GM21528 (cell line): ENCODE results near the gene TOP3B.

Source experiments
- ATAC-seq: cut with Tn5 transposase; IDR thresholded peaks from one replicate; pipeline ENCODE4 v1.9.1; 2021; ENCODE audit warnings: mild to moderate bottlenecking, moderate library complexity; ENCODE audit not compliant: unreplicated experiment, low FRiP score

The TOP3B gene

DNA sequence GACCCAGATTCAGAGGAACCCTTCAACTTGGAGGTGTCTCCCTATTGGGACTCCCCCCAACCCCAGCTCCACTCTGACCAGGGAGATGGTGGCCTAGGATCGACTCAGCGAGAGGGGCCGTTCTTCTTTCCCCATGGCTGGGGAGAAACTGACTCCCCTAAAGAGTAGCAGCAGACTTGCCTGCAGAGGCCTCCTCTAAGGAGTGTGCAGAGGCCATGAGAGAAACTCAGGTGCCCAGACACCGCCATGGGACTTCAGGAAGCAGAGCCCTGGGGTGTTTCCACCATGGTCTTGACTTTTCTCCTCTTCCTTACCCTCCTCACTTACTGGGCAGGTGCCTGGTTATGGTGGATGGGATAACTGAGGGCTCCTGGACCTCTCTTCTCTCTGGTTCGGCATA is 2.6 kb upstream of the TOP3B start:
- no peak for ATAC-seq

GRCh38 chr22:21984793-21985192 is 2.2 kb upstream of the TOP3B start:
- ATAC-seq: no peak

DNA sequence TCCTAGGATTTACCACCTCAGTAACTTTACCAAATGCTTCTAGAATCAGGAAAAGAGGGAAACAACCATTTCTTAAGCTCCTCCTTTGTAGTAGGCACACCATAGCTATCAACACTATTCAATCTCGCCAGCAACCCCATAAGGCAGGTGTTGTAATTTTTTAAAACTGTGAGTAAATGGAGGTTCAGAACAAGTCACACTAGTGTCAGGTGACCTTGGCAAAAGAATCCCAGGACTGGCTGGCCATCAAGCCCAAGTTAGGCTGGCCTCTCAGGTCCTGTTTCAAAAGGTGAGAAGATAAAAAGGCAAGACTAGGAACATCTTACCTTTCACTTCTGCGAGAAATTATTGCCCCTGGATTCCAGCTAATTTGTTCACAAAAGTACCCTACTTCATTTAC is 713 bp downstream of the TOP3B start:
- no peak for ATAC-seq

DNA sequence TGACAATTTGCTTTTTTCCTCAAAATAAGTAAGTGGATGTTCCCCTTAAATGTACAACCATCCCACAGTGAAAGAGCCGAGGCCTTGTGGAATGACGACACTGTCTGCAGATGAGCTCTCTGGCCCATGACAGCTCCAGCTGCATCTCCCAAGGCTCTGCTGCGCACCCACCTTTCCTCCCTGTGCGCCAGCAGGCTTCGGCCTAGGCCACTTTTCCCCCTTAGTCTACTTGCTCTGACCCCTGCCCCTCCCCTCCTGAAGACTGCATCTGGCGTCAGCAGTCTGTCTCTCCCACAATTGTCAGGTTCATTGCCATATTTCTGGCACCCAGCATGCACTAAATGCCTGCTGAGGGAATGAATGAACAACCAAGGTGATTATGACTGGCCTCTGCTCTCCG is 2.0 kb downstream of the TOP3B start:
- ATAC-seq: no peak

- ATAC-seq: no peak
These were observed 3.8 kb downstream of the TOP3B start for GRCh38 chr22:21978564-21979386.

GRCh38 chr22:21977814-21978213 is 4.8 kb downstream of the TOP3B start:
- ATAC-seq: no peak

GRCh38 chr22:21975854-21976345 is 6.7 kb downstream of the TOP3B start:
- ATAC-seq: no peak

DNA sequence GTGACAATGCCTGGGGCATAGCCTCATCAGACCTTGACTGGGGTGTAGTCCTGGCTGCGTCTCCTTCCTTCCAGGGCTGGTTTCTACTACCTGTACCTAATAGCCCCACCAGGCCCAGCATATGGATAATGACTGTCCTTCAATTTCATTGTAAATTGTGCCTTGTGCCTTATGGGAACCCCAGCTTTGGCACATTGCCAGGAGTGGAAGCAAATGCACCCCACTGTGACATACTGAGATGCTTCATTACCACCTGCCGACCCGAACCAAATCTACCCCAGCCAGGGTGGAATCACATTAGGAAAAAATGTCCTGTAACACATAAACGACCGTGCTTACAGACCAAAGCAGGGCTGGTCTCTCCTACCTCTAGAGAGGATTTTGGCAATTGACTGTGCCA is 7.3 kb downstream of the TOP3B start:
- ATAC-seq: no peak

GRCh38 chr22:21974058-21974649 is 8.4 kb downstream of the TOP3B start:
- no peak for ATAC-seq

- ATAC-seq: no peak
These were observed 9.8 kb downstream of the TOP3B start for GRCh38 chr22:21972806-21973205.

GRCh38 chr22:21972293-21972779 is 10.3 kb downstream of the TOP3B start:
- ATAC-seq: no peak

- ATAC-seq: no peak
These were observed 10.7 kb downstream of the TOP3B start for GRCh38 chr22:21971858-21972275.

DNA sequence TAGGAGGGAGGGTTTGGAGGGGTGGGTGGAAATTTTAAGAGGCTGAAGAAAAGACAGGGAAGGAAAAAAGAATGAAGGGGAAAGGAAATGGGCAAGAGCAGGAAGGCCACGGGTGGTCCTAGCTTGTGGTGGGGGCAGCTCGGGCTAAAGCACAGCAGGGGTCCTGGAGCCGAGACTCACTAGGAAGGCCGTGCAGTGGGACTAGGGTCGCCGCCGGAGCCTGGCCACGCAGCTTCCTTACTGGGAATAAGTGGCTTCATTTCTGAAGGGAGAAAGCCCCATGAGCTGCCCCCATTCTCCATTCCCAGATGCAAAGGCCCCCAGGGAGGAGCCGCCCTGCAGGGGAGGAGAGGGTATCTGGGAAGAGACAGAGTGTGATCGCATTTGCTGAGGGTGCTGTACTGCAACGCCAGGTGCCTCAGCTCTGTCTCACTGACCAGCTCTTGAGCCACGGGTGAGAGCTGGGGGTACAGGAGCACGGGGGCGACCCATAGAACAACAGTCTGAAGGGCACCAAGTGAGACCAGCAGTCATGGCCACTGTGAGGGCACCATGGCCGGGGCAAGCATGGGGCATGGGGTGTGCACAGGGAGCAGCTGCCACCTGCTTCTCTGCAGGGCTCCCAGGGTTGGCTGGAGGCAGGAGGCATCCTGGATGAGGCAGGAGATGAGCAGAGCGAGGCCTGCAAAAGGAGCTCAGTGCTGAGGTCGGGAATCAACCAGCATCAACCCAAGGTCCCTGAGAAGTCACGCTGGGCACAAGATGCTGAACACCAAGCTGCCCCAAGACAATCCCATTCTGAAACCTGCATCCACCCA is 11.6 kb downstream of the TOP3B start:
- no peak for ATAC-seq

DNA sequence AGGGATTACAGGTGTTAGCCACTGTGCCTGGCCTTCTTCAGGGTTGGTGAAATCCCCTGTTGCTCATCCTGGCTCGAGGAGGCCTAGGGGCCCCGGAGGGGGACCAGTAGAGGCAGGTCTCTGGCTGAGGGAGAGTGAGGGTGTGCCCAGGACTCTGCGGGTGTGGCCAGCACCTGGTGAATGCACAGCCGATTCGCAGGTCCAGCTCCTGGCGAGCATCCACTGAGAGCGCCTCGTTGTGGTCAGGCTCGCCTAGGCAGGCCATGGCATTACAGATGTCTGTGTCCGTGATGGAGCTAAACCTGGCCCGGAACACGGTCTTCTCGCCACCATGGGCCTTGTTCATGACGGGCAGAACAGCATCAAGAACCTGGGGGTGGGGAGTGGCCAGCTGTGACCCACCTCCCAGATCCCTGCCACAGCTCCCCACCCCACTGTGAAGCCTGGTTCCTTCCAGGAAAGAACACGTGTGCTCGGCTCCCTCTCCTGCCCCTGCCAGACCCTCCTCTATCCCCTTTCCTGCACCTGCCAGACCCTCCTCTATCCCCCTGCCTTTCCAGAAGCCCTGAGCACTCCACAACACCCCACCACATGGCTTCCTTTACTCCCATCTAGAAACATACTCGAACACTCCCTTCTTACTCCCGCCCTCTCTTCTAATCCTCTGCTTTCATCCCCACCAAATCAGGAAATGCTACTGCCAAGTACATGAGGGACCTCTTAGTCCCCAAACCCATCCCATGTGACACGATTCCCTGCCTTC is 12.4 kb downstream of the TOP3B start:
- no peak for ATAC-seq

- ATAC-seq: no peak
These were observed 14.0 kb downstream of the TOP3B start for GRCh38 chr22:21968452-21969129.

GRCh38 chr22:21967693-21968271 is 14.8 kb downstream of the TOP3B start:
- ATAC-seq: no peak

- ATAC-seq: no peak
These were observed 15.7 kb downstream of the TOP3B start for GRCh38 chr22:21966643-21967516.

- ATAC-seq: no peak
These were observed 16.8 kb downstream of the TOP3B start for GRCh38 chr22:21965762-21966288.
